ENCODE data around the gene PCK2.

PCK2 gene

DNA sequence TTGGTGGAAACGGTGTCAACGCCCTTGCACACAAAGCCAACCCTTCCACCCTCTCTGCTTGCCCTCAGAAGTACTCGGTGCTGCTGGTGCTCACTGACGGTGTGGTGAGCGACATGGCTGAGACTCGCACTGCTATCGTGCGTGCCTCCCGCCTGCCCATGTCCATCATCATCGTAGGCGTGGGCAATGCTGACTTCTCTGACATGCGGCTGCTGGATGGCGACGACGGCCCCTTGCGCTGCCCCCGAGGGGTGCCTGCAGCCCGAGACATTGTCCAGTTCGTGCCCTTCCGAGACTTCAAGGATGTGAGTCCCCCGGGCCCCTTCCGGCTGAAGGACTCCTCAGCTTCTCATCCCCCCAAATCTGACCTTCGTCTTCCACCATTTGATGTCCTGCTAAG is 17.0 kb upstream of the PCK2 start:
- TF ChIP-seq CEBPB (IDR thresholded peaks at IDR 0.05) (no peak), EGR1 (IDR thresholded peaks at IDR 0.05) (no peak), YY1 (IDR thresholded peaks at IDR 0.05; ENCODE audit: low read depth) (no peak), TCF12 (IDR thresholded peaks at IDR 0.05; ENCODE audit: low read depth) (no peak), RAD21 (IDR thresholded peaks at IDR 0.05; ENCODE audit: low read depth) (no peak), CREB1 (IDR thresholded peaks at IDR 0.05; ENCODE audit: low read depth) (no peak), NFIC (IDR thresholded peaks at IDR 0.05) (no peak), EP300 (IDR thresholded peaks at IDR 0.05; ENCODE audit: borderline replicate concordance) (no peak), TEAD4 (IDR thresholded peaks at IDR 0.05) (no peak), FOXM1 (IDR thresholded peaks at IDR 0.05; ENCODE audit: borderline replicate concordance, low read depth) (no peak), ZBTB7A (IDR thresholded peaks at IDR 0.05; ENCODE audit: low read depth) (no peak)
- TF ChIP-seq, protein P1, sequence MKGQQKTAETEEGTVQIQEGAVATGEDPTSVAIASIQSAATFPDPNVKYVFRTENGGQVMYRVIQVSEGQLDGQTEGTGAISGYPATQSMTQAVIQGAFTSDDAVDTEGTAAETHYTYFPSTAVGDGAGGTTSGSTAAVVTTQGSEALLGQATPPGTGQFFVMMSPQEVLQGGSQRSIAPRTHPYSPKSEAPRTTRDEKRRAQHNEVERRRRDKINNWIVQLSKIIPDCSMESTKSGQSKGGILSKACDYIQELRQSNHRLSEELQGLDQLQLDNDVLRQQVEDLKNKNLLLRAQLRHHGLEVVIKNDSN (IDR thresholded peaks at IDR 0.05) = no peak
- TF ChIP-seq, protein P2, sequence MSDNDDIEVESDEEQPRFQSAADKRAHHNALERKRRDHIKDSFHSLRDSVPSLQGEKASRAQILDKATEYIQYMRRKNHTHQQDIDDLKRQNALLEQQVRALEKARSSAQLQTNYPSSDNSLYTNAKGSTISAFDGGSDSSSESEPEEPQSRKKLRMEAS (IDR thresholded peaks at IDR 0.05) = no peak
- TF ChIP-seq, protein P3, sequence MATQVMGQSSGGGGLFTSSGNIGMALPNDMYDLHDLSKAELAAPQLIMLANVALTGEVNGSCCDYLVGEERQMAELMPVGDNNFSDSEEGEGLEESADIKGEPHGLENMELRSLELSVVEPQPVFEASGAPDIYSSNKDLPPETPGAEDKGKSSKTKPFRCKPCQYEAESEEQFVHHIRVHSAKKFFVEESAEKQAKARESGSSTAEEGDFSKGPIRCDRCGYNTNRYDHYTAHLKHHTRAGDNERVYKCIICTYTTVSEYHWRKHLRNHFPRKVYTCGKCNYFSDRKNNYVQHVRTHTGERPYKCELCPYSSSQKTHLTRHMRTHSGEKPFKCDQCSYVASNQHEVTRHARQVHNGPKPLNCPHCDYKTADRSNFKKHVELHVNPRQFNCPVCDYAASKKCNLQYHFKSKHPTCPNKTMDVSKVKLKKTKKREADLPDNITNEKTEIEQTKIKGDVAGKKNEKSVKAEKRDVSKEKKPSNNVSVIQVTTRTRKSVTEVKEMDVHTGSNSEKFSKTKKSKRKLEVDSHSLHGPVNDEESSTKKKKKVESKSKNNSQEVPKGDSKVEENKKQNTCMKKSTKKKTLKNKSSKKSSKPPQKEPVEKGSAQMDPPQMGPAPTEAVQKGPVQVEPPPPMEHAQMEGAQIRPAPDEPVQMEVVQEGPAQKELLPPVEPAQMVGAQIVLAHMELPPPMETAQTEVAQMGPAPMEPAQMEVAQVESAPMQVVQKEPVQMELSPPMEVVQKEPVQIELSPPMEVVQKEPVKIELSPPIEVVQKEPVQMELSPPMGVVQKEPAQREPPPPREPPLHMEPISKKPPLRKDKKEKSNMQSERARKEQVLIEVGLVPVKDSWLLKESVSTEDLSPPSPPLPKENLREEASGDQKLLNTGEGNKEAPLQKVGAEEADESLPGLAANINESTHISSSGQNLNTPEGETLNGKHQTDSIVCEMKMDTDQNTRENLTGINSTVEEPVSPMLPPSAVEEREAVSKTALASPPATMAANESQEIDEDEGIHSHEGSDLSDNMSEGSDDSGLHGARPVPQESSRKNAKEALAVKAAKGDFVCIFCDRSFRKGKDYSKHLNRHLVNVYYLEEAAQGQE (IDR thresholded peaks at IDR 0.05; ENCODE audit: low read depth) = no peak

DNA sequence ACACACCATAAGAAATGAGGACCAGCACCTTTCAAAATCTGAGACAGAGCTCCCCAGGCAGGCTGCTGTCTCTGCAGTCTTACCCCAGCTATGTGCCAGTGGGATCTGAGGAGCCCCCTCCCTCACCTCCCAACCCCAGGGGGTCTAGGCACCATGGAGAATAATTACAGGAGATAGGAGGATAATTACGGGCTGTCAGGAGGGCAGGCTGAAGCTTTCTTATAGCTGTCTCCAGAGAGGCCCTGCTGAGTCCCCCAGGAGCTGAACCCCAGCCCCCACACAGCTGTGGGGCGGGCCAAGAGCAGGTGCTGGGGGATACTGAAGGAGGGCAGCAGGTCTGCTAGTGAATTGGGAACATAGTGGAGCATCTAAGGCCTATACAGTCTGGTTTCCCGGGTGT is 16.0 kb upstream of the PCK2 start:
- TF ChIP-seq, protein P3 (IDR thresholded peaks at IDR 0.05; ENCODE audit: low read depth) = no peak
- TF ChIP-seq, protein P2 (IDR thresholded peaks at IDR 0.05) = no peak
- TF ChIP-seq EGR1 (IDR thresholded peaks at IDR 0.05) = no peak
- TF ChIP-seq FOXM1 (IDR thresholded peaks at IDR 0.05; ENCODE audit: borderline replicate concordance, low read depth) = no peak
- TF ChIP-seq TAF1 (IDR thresholded peaks at IDR 0.05; ENCODE audit: low read depth) = no peak
- no peak for TF ChIP-seq EP300 (IDR thresholded peaks at IDR 0.05; ENCODE audit: borderline replicate concordance)
- no peak for TF ChIP-seq TCF12 (IDR thresholded peaks at IDR 0.05; ENCODE audit: low read depth)
- TF ChIP-seq NFIC (IDR thresholded peaks at IDR 0.05) = no peak
- no peak for TF ChIP-seq YY1 (IDR thresholded peaks at IDR 0.05; ENCODE audit: low read depth)
- TF ChIP-seq CREB1 (IDR thresholded peaks at IDR 0.05; ENCODE audit: low read depth) = no peak
- TF ChIP-seq TEAD4 (IDR thresholded peaks at IDR 0.05) = no peak
- no peak for TF ChIP-seq RAD21 (IDR thresholded peaks at IDR 0.05; ENCODE audit: low read depth)
- TF ChIP-seq CEBPB (IDR thresholded peaks at IDR 0.05) = no peak
- TF ChIP-seq ZBTB7A (IDR thresholded peaks at IDR 0.05; ENCODE audit: low read depth) = no peak
- TF ChIP-seq, protein P1 (IDR thresholded peaks at IDR 0.05) = no peak

DNA sequence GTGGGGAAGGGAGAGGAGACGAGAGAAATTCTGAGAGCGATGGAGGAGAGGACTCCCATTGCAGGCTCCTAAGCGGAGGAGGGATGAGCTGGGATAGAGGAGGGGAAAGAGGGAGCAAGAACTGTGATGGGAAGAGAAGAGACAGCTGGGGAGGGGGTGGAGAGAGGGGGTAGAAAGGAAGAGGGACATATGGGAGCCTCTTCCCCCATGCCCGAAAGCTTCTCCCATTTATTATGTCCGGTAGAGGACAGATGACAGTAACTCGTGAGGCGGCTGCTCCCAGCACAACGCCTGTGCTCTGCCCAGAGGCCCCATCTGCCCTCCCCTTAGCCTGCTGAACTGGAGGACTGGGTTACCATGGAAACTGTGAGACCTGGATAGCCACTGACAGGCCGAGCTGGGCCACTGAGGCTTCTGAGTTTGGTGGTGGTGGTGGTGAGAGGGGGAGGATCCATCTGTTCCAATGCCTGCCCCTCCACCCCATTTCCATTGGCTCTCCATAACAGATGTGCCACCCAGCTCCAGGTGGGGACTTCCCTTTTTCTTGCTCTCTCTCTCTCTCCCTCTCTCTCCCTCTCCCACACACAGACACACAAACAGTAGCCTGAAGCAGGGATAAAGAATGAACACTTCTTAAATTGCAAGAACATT is 14.5 kb upstream of the PCK2 start:
- TF ChIP-seq, protein P1 (IDR thresholded peaks at IDR 0.05) = no peak
- no peak for TF ChIP-seq NFIC (IDR thresholded peaks at IDR 0.05)
- no peak for TF ChIP-seq FOXM1 (IDR thresholded peaks at IDR 0.05; ENCODE audit: borderline replicate concordance, low read depth)
- TF ChIP-seq, protein P2 (IDR thresholded peaks at IDR 0.05) = no peak
- TF ChIP-seq, protein P3 (IDR thresholded peaks at IDR 0.05; ENCODE audit: low read depth) = no peak
- TF ChIP-seq RAD21 (IDR thresholded peaks at IDR 0.05; ENCODE audit: low read depth) = no peak
- no peak for TF ChIP-seq CREB1 (IDR thresholded peaks at IDR 0.05; ENCODE audit: low read depth)
- TF ChIP-seq EGR1 (IDR thresholded peaks at IDR 0.05) = no peak
- no peak for TF ChIP-seq TCF12 (IDR thresholded peaks at IDR 0.05; ENCODE audit: low read depth)
